ENCODE data around the gene CFAP54.

GRCh38 chr12:96874211-96874610 is 384.8 kb downstream of the CFAP54 start:
- TF ChIP-seq EZH2 (IDR thresholded peaks at IDR 0.05; ENCODE audit: low read length, missing control alignments) = no peak
- TF ChIP-seq, protein P1, sequence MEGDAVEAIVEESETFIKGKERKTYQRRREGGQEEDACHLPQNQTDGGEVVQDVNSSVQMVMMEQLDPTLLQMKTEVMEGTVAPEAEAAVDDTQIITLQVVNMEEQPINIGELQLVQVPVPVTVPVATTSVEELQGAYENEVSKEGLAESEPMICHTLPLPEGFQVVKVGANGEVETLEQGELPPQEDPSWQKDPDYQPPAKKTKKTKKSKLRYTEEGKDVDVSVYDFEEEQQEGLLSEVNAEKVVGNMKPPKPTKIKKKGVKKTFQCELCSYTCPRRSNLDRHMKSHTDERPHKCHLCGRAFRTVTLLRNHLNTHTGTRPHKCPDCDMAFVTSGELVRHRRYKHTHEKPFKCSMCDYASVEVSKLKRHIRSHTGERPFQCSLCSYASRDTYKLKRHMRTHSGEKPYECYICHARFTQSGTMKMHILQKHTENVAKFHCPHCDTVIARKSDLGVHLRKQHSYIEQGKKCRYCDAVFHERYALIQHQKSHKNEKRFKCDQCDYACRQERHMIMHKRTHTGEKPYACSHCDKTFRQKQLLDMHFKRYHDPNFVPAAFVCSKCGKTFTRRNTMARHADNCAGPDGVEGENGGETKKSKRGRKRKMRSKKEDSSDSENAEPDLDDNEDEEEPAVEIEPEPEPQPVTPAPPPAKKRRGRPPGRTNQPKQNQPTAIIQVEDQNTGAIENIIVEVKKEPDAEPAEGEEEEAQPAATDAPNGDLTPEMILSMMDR (conservative IDR thresholded peaks at IDR 0.05 in 1 of 2, IDR thresholded peaks at IDR 0.05 in 1 of 2; ENCODE audit: low read depth in 1 of 2, low read length in 2 of 2) = no peak

All from fibroblast of lung (primary cell).